GM19043 (cell line): ENCODE measurements around the gene SLC19A1.
"Not testable (repeated sequence)": the region's sequence is repeated elsewhere in the genome, so short reads cannot be mapped to it uniquely, and the experiment has no call there.

ENCODE experiments used
- ATAC-seq: cut with Tn5 transposase; IDR thresholded peaks from one replicate; pipeline ENCODE4 v1.9.1; 2021; ENCODE audit warnings: low read depth; ENCODE audit not compliant: unreplicated experiment

The SLC19A1 gene

DNA sequence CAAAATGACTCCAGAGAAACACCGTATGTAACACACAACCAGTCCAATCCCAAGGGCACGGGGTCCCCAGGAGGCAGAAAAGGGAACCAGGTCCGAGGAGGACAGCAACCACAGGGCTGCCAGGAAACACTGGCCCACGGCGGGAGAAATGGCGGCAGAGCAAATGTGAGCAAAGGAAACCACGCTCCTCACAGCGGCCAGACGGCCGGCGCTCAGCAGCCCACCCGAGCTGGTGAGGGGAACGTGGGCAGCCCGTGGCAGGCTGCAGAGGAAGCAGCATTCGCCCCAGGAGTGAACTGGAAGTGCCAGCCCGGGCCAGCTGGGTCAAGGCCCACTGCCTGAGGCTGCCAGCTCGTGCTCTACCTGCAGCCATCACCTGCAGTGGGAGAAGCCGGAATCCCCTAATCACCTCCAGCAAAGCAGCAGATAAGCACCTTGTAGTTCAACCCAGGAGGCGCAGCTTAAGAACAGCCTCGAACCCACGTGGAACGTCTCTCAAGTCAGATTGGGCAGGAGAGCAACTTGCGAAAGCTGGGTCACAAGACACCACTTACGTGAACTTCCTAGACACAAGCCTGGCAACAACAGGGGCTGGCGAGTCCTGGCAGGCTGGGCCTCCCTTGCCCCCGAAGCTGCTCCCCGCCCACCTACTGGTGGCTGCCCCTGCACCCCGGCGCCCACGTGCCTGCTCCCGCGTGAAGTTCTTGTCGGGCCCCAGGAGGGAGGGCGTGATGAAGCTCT lies 6.7 kb downstream of the SLC19A1 start:
- ATAC-seq, result no peak

DNA sequence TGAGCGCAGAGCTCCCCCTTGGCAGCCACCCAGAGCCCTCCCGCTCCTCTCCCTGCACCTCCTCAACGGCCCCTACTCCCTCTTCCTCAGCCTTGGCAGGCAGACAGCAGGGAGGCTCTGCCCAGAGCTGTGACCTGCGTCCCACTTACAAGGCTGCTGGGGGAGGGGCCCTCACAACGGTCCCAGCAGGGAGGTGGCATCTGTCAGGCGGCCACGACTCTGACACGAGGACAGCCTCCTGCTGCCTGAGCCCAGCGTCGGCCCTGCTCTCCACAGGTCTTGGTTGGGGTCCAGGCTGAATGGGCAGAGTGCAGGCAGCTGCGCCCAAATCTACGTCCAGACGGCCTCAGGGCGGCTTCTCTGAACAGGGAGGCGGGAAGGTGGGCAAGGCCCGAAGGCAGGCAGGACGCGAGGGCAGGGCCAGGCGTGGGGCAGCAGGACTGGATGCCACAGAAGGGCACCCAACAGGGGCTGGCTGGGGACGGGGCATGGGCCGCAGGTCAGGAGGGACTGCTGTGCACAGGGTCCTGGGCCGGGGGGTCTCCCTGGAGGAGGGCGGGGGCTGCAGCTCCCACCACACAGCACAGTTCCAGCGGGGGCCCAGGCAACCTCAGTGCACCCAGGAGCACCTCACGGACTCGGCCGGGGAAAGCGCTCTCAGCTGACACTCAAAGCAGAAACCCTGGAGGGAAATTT lies 7.5 kb downstream of the SLC19A1 start:
- ATAC-seq, result no peak

DNA sequence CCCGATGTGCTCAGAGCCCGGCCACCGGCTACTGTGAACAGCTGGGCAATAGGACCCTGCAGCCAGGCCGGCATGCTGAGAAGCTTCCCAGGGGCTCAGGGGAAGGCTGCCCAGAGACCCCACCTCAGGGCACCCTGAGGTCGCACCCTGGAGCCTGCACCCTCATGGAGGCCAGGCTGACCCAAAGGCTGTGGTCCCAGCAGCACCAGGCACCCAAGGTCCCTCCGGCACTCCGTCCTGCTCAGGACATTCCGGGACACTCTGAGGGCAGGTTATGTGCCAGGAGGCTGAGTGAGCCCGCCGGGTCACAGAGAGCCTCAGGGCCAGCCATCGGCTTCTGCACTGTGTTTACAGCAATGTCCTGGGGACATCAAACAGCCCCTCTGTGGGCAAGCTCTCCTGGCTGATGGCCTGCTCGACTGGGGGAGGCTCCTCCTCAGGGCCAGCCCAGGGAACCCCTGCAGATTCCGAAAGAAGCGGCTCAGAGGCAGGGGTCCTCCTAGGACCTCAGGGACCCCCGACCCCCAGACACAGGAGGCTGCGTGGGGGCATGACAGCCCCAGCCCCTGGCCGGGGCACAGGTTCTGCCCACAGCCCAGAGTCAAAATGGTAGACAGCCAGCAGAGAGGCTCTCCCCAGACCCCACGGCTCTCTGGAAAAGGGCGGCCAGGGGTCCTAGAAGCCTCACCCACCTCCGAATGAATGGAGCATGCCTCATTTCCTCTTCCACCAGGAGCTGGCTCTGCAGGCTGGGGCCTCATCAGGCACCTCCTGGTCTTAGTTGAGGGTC lies 8.2 kb downstream of the SLC19A1 start:
- ATAC-seq, result no peak

DNA sequence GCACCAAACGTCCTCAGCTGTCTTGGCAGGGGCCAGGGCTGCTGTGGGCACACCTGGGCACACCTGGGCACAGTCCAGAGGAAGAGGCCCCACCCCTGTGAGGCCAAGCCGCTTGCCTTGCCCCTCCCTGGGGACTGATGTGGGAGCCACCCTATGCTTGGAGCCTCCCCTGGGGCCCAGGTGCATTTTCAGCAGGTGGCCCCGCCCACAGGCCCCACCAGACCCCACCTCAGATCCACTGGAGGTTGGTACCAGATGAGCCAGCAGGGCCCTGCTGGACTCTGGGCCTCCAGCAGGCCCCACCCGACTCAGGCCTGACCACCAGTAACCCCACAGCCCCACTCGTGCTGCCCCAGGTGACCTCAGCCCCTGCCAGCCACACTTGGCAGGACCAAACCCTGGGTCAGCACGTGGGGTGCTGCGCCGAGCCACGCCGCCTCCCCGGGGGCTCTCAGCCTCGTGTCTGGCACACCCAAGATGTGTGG lies 8.8 kb downstream of the SLC19A1 start:
- ATAC-seq, result no peak

DNA sequence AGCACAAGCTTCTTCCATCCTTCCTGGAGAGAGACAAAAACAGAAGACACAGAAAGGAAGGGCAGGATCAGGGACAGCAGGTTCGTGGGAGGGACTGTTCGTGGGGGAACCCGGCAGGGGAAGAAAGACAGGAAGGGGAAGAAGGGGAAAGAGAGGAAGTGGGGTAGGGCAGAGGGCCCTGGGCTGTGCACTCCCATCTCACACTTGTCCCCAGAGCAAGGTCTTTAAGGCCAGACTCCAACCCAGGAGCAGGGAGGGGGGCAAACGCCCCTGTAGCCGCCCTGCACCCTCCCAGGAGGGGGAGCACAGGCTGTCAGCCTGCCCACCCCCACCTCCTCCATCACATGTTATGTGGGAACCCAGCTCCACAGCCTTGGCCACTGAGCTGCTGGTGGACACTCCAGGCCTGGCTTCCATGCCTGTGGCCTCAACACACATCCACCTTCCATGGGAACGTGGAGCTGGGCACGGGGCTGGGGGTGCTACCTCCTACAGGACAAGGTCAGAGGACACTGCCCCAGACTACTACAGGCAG lies 9.3 kb downstream of the SLC19A1 start:
- ATAC-seq, result no peak

DNA sequence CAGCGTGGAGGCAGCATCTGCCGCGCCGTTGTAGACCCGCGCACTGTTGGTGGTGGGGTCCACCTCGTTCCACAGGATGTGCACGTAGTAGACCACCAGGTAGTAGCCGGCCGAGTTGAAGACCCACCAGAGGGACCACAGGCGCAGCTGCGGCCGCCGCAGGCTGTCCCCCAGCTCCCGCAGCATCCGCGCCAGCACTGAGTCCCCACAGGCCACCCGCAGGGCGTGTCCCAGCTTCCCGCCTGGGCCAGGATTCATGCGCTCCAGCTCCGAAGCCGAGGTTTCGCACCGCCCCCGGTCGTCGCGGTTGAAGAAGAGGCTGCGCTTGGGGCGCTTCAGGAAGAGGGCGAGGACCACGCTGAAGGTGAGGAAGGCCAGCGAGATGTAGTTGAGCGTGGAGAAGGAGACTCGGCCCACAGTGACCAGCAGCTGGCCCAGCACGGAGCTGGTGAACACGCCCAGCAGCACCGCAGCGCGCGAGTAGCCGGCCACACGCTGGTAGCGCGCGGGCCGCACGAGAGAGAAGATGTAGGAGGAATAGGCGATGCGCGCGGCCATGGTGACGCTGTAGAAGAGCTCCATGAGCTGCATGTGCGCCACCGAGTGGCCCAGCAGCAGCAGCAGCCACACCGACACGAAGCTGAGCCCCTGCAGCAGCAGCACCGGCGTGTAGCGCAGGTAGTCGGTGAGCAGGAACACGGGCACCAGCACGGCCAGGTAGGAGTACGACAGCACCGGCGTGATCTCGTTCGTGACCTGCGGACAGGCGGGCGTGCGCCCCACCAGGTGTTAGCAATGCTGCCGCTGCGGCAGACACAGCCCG lies 10.6 kb downstream of the SLC19A1 start:
- ATAC-seq, result no peak

DNA sequence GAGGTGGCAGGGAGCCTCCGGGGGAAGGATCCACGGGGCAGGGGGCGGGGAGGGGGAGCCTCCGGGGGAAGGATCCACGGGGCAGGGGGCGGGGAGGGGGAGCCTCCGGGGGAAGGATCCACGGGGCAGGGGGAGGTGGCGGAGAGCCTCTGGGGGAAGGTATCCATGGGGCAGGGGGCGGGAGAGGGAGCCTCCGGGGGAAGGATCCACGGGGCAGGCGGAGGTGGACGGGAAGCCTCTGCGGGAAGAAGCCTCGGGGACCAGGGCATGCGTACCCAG lies 11.2 kb downstream of the SLC19A1 start:
- not testable (repeated sequence) for ATAC-seq

DNA sequence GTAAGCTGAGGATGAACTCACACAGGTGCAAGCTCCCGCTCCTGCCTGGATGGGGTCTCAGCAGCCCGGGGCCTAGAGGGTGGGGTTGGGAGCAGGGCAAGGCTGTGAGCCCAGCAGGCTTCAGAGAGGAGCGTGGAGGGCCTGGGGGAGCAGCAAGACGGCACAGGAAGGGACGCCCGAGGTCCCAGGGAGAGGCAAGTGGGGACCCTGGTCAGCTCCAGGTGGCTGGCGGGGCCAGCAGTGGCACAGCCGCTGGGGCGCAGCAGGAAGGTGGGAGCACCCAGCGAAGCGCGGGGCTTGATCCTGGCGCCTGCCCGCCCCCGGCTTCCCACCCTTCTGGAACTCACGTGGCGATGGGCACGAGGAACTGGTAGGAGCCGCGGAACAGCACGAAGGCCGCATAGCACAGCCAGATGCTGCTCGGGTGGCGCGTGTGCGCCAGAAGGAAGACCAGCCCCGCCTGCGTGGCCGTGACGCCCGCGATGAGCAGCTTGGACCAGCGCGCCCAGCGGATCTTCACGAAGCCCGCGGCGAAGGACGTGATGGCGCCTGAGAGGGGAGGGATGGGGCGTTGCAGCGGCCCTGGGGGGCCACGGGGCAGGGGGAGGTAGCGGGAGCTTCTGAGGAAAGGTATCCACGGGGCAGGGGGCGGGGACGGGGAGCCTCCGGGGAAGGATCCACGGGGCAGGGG lies 11.7 kb downstream of the SLC19A1 start:
- ATAC-seq, result no peak

DNA sequence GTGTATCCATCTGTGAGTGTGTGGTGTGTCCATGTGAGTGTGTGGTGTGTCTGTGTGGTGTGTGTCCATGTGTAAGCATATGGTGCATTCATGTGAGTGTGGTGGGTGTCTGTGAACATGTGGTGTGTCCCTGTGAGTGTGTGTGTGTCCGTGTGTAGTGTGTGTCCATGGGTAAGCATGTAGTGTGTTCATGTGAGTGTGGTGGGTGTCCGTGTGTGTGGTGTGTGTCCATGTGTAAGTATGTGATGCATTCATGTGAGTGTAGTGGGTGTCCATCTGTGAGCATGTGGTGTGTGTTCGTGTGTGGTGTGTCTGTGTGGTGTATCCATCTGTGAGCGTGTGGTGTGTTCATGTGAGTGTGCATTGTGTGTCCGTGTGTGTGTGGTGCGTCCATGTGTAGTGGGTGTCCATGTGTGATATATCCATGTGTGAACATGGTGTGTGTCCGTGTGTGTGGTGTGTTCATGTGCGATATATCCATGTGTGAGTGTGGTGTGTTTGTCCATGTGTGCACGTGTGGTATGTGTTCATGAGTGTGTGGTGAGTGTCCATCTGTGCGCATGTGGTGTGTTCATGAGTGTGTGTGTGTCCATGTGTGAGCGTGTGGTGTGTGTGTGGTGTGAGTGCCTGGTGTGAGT lies 12.3 kb downstream of the SLC19A1 start:
- ATAC-seq, result no peak

DNA sequence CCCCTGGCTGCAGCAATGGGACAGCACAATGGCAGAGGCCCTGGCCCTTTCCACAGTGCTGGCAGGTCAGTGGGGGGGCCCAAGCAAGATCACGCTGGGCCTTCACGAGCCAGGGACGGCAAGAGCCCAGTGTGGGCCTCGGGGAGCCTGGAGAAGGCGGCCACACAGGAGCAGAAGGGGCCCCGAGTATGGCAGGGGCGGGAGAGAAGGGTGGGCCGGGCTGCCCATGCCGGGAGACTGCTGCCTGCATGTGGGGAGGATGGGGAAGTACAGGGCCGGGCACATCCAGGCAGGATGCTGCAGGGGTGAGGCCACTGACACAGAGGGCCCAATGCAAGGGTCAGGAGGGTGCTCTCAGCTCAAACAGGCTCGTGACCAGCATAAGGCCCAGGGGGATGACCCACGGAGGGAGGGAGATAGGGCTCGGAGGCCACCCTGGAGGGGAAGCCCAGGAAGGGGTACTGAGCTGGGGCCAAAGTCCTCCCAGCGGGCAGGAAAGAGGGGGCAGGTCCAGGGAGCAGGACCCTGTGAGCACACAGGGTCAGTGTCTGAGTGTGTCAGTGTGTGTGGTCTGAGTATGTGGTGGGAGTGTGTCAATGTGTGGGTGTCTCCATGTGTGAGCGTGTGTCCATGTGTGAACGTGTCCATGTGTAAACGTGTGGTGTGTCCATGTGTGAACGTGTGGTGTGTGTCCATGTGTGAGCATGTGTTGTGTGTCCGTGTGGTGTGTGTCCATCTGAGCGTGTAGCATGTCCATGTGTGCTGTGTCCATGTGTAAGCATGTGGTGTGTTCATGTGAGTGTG lies 13.1 kb downstream of the SLC19A1 start:
- ATAC-seq, result no peak

DNA sequence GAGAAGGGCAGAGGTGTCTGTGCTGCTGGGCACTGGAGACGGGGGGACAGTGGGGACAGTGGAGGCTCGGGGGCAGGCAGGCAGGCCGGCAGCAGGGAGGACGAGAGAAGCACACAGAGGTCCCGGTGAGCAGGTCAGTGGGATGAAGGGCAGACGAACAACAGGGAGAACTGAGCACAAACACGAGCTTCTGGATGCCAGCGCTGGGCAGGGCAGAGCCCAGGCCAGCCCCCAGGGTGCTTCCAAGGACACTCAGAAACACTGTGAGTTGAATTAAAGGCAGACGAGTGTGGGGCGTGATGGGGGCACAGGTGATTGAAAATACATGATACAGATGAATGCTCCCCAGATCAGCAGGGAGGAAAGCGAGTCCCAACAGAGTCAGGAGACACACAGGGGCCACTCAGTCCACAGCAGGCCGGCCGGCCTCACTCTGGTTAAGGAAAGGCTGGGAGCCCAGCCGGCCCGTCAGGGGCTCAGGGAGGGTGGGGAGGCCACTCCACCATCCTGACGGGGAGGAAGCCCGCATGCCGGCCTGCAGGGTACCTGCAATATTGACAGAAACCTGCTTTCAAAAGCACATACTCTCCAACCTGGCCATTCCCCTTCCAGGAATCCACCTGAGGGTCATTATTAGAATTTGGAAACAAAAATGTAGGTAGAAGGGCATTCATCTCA lies 14.1 kb downstream of the SLC19A1 start:
- ATAC-seq, result no peak

DNA sequence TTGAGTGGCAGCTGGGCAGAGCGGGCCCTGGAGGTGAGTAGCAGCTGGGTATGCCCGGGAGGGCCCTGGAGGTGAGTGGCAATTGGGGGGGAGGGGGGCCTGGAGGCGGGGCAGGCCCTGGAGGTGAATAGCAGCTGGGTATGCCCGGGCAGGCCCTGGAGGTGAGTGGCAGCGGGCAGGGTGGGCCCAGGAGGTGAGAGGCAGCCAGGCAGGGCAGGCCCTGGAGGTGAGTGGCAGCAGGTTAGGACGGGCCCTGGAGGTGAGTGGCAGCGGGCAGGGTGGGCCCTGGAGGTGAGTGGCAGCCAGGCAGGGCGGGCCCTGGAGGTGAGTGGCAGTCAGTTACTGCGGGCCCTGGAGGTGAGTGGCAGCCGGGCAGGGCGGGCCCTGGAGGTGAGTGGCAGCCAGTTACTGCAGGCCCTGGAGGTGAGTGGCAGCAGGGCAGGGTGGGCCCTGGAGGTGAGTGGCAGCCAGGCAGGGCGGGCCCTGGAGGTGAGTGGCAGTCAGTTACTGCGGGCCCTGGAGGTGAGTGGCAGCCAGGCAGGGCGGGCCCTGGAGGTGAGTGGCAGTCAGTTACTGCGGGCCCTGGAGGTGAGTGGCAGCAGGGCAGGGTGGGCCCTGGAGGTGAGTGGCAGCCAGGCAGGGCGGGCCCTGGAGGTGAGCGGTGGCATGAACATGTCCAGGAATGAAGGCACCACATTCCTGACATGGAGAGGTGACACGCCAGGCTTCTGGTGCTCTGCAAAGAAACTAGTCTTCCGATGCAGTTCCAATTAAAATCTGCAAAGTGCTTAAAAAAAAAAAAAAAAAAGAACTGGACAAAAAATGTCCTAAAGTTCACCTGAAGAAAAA lies 14.9 kb downstream of the SLC19A1 start:
- not testable (repeated sequence) for ATAC-seq

DNA sequence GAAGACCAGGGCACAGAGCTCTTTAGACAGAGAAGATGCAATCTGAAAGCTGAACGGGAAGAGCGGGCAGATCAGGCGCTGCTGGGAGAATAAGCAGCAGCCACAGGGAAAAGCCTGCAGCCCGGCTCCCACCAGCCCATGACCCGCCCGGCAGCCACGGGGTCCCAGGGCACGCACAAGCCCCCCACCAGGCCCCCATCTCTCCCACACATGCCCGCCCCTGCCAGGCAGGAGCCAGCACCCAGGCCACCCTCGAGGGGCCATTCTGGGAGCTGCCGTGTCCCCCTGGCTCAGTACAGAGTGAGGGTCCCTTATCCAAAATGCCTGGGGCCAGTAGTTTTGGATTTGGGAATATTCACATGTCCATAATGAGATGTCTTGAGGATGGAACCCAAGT lies 16.3 kb downstream of the SLC19A1 start:
- no peak for ATAC-seq

DNA sequence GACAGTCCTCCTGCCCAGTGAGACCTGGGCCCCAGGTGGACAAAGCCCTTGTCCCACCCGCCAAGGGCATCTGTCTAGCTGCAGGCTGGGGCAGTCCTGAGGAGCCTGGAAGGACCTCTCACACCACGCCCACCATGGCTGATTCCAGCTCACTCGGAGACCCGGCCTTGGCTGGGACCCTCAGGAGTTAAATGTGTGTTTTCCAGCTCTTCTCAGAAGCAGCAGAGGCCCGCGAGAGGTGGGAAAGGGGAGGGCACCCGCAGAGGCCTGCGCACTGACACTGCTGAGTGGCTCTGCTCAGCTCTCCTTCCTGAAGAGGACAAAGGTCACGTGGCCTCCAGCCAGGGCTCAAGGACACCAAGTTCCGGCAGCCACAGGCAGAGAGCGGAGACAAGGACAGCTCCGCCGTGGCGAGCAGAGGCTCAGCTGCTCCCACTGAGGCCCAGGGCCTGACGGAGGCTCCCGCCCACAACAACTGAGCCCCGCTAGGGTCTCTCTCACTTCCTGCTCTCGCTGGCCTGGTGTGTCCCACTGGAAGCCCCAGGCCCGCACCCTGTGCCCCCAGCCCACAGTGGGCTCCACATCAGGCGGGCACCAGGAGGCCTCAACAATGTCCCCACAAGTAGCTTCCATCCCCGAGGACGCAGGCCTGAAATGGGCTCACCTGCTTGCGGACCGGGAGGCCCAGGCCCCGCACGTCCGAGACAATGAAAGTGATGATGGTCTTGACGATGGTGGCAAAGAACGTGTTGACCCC lies 16.9 kb downstream of the SLC19A1 start:
- no peak for ATAC-seq

DNA sequence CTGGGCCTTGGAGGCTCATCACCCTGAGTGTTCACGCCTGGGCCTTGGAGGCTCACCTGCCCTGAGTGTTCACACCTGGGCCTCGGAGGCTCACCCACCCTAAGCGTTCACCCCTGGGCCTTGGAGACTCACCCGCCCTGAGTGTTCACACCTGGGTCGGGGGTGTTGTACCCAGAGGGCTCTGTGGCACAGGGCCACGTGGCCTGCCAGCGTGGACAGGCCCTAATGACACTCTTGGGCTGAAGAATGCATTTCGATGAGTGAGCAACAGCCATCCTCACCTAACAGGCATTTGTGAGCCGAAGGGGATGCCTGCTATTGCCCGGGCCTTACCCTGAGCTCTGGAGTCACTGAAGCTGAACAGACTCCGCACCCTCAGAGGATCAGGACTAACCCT lies 17.5 kb downstream of the SLC19A1 start:
- no peak for ATAC-seq

DNA sequence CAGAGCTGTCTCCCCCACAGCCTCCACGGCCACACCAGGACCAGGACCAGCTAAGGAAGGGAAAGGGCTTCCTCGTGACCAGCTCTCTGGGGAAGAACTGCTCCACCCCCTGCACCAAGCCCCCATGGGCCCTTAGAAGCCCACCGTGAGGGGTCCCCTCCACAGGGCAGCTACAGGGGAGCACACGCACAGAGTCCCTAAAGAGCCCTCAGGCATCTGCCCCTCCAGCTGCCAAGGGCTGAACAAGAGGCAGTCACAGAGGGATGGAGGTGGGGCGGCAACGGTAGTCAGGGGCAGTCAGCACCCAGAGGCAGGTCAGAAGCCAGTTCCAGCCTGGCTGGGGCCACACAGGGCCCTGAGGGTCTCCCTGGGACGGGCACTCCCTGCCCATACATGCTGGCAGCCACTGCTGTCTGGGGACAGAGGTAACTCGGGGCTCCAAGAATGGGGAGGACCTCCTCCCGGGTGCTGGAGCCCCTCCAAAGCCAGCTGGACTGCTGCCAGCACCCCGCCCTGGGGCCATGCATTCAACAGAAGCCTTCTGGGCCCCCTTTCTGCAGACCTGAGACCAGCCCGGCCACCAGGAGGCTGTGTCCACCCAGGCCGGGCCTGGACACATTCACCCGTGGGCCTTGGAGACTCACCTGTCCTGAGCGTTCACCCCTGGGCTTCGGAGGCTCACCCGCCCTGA lies 18.7 kb downstream of the SLC19A1 start:
- no peak for ATAC-seq
